ENCODE results near the gene JAKMIP3. TPM values are rescaled to one million over a fixed set of nuclear protein-coding genes. Genes with fewer than 3 reads are reported as not detected.

JAKMIP3 gene
- total RNA-seq, 4 donors from 2014 or later: 0.32 to 1.1 (median 0.51) TPM

DNA sequence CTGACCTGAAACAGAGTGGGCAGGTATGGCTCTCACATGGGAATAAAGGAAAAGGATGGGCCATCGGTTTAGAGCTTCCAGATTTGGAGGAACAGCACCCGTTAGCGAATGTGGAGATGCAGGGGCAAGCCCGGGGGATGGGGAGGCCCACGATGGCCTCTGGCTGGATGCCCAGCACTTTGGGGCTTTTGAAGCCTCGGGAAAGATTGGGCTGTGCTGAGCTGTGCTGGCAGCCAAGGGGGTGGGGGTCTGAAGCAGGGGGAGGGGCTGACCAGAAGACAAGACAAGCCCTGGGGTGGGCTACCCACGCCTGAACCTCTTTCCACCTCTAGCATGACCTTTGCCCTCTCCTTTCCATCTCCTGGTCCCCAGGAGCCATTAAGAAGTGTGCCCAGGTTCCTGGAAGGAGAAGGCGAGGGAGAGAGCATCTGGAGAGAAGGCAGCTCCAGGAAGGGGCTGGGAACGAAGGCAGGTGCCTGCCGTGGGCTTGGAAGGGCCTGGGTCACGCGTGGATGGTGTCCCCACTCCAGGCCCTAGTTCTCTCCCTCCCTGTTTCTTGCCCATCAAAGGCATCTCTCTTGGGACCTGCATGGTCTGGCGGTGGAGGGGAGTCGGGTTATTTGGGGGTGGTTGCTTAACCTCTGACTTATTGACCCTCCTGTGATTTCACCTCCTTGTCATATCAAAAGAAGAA, 39.7 kb downstream of the JAKMIP3 start:
- intact Hi-C loops (cut with DNase I; ENCODE audit: low total_unique reads): no loop called here
- no peak overlapping the region for H3K4me3 ChIP-seq (ENCODE audit: low read depth, poor library complexity, severe bottlenecking)
- WGBS, 2 donors: 76 to 83% methylated on average over 14 of the region's 14 CpGs
- no peak for TF ChIP-seq CTCF (IDR thresholded peaks at IDR 0.05)
- TF ChIP-seq POLR2A (IDR thresholded peaks at IDR 0.05): no peak
- DNase-seq (ENCODE audit: low spot score in 2 of 2): no peak

- TF ChIP-seq POLR2A (IDR thresholded peaks at IDR 0.05): no peak
- TF ChIP-seq CTCF (IDR thresholded peaks at IDR 0.05): no peak
- 80 to 91% methylated on average over 15 of the region's 15 CpGs for WGBS, 2 donors
- intact Hi-C loops (cut with DNase I; ENCODE audit: low total_unique reads): no loop called here
- H3K4me3 ChIP-seq (ENCODE audit: low read depth, poor library complexity, severe bottlenecking): no peak overlapping the region
- no peak for DNase-seq (ENCODE audit: low spot score in 2 of 2)
Observed at GRCh38 chr10:132106431-132106830, 40.7 kb downstream of the JAKMIP3 start.

DNA sequence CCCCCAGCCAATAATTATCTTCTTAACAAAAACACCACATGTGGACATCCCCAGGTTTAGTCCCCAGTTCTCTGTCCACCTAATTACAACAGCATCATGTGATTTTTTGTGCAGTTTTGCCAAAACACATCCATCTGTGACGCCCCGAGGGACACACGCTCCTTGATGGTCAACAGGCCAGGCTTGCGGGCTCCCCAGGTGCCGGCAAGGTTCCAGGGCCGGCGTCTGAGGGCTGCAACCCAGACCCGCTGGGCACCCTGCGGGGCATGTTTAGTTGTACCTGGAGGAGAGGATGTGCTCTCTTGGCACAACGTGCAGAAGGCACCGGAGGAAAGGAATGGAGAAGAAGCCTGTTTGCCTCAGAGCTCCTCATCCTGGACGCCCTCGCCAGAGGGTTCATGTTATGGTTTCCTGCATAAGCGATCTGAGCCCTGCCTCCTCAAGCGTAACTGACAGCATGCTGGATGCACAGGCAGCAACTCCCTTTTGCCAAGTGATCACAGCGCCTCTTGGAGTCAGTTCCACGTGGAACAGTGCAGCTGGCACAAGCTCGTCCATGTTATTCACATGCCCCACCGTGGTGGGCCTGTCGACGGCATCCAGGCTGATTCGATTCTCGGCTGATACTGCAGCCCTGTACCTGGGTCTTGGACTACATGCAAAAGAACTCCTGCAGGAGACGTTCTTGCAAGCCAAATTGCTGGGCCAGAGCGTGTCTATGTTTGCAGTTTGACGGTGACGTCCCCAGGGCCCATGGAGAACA, 41.6 kb downstream of the JAKMIP3 start:
- 78 to 80% methylated on average over 24 to 27 of the region's 27 CpGs for WGBS, 2 donors
- DNase-seq (ENCODE audit: low spot score in 2 of 2): peak in 1 of 2 donors; percentile 82
- intact Hi-C loops (cut with DNase I; ENCODE audit: low total_unique reads): no loop called here
- TF ChIP-seq POLR2A (IDR thresholded peaks at IDR 0.05) (no peak), CTCF (IDR thresholded peaks at IDR 0.05) (no peak)
- H3K4me3 ChIP-seq (ENCODE audit: low read depth, poor library complexity, severe bottlenecking): no peak overlapping the region

DNA sequence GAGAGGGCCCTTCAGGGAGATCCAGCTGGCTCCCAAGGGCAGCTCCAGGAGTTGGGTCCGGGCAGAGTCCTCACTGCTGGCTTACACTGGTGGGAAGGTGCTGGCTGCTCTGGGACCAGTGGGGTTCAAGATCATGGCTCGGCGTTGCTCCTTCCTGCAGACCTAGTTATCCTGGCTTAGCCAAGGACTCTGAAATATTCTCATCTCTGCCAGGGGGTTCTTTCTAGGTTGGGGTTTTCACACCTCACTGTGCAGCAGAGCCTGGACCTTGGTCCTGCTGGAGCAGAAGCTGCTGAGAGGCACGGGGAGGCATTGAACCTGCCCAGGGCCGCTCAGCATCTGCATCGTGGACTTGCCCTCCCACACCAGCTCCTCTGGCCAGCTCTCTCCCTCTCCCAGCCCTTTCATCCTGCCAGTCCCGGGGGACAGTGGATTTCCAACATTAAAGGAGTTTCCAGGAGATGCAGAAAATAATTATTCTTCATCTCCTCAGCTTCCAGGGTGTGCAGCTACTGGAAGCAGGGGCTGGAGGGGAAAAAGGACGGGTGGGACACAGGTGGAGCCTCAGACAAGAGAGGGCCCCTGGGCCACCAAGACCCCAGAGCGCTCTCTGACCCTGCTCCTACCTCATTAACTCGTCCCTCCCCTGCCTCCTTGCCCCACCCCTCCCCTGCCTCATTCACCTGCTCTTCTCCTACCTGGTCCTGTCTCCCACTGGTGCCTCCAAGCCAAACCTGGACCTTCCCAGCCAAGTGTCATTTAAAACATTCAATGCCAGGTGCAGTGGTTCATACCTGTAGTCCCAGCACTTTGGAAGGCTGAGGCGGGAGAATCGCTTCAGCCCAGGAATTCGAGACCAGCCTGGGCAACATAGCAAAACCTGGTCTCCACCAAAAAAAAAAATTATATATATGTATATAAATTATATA, 42.5 kb downstream of the JAKMIP3 start:
- DNase-seq (ENCODE audit: low spot score in 2 of 2): no peak
- 77 to 80% methylated on average over 12 to 13 of the region's 13 CpGs for WGBS, 2 donors
- no peak for TF ChIP-seq POLR2A (IDR thresholded peaks at IDR 0.05)
- TF ChIP-seq CTCF (IDR thresholded peaks at IDR 0.05): no peak
- no peak overlapping the region for H3K4me3 ChIP-seq (ENCODE audit: low read depth, poor library complexity, severe bottlenecking)
- intact Hi-C loops (cut with DNase I; ENCODE audit: low total_unique reads): no loop called here

- intact Hi-C loops (cut with DNase I; ENCODE audit: low total_unique reads): no loop called here
- WGBS, 2 donors: 65 to 69% methylated on average over 19 of the region's 19 CpGs
Observed at GRCh38 chr10:132109341-132110110, 43.8 kb downstream of the JAKMIP3 start.

More at GRCh38 chr10:132109341-132110110, 43.8 kb downstream of the JAKMIP3 start:
- TF ChIP-seq CTCF (IDR thresholded peaks at IDR 0.05) (no peak), POLR2A (IDR thresholded peaks at IDR 0.05) (no peak)
- DNase-seq (ENCODE audit: low spot score in 2 of 2): no peak
- no peak overlapping the region for H3K4me3 ChIP-seq (ENCODE audit: low read depth, poor library complexity, severe bottlenecking)
